Measurements from ENCODE around the gene HIVEP3. TPM values are rescaled to one million over a fixed set of nuclear protein-coding genes. Genes with fewer than 3 reads are reported as not detected.

HIVEP3 gene
- total RNA-seq, 1 donor from 2014 or later = 11.6 TPM

DNA sequence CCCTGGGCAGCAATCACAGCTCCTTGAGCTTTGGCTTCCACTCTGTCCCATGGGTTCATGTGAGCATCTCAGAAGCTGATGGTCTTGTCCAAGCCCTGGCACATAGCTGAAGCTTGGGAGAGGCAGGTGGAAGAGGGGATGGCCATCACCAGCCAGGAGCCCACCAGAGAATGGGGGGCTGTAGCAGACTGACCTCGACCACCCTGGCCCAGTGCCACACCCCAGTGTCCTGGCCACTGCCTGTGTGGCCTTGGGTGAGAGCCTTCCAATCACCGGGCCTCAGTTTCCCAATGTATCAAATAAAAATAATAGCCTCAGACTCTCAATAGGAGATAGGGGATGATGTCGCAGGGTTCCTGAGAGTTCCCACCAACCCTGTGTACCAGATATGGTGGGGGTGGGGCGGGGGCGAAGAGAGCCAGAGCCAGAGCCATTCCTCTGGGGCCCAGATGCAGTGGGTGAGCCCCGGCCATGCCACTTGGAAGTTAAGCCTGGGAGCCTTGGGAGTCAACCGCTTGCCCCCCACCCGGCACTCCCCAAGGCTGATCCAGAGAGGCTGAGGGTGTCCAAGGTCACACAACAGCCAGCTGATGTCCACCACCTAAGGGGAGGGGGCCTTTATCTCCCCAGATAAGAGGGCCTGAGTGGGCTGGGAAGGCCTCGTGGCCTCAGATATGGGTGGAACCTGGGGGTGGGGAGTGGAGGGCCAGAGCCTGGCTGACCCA, 424.9 kb downstream of the HIVEP3 start:
- intact Hi-C loops (cut with DNase I) = no loop called here
- Histone ChIP-seq H3K4me3 (no peak overlapping the region), H3K27me3 (ENCODE audit: low read depth) (no peaks in the 10 kb centered on the region), H3K36me3 (no peaks in the 10 kb centered on the region), H3K4me1 (peaks cover 41% of the 10 kb centered on the region), H3K9me3 (no peaks in the 10 kb centered on the region), H3K27ac (no peak overlapping the region)
- TF ChIP-seq, protein P1, sequence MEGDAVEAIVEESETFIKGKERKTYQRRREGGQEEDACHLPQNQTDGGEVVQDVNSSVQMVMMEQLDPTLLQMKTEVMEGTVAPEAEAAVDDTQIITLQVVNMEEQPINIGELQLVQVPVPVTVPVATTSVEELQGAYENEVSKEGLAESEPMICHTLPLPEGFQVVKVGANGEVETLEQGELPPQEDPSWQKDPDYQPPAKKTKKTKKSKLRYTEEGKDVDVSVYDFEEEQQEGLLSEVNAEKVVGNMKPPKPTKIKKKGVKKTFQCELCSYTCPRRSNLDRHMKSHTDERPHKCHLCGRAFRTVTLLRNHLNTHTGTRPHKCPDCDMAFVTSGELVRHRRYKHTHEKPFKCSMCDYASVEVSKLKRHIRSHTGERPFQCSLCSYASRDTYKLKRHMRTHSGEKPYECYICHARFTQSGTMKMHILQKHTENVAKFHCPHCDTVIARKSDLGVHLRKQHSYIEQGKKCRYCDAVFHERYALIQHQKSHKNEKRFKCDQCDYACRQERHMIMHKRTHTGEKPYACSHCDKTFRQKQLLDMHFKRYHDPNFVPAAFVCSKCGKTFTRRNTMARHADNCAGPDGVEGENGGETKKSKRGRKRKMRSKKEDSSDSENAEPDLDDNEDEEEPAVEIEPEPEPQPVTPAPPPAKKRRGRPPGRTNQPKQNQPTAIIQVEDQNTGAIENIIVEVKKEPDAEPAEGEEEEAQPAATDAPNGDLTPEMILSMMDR (IDR thresholded peaks at IDR 0.05) = no peak
- ATAC-seq (no peak), DNase-seq (no peak)

DNA sequence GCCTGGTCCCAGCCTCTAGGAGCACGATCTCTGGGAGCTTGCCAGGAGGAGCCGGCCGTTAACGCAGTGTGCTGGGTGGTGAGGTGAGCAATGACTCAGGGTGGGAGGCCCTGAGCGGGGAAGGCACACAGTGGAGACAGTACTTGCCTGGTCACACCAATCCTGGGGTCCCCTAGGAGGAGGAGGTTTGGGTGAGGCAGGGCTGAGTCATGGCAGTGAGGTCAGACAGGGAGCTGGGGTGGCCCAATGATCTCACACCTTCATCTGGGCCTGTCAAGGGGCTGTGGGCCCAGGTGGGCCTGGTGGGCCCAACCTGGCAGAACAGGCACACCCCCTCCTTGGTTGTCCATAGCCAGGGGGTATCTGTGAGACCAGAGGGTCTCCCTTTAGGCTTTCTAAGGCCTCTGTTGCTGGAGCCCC, 425.6 kb downstream of the HIVEP3 start:
- H3K27ac ChIP-seq = no peak overlapping the region
- ATAC-seq (no peak), DNase-seq (no peak)
- H3K4me3 ChIP-seq = no peak overlapping the region
- H3K27me3 ChIP-seq (ENCODE audit: low read depth) = no peaks in the 10 kb centered on the region
- intact Hi-C loops (cut with DNase I) = no loop called here
- peaks cover 40% of the 10 kb centered on the region for H3K4me1 ChIP-seq
- TF ChIP-seq, protein P1 (IDR thresholded peaks at IDR 0.05) = no peak
- no peaks in the 10 kb centered on the region for H3K36me3 ChIP-seq
- H3K9me3 ChIP-seq = no peaks in the 10 kb centered on the region

DNA sequence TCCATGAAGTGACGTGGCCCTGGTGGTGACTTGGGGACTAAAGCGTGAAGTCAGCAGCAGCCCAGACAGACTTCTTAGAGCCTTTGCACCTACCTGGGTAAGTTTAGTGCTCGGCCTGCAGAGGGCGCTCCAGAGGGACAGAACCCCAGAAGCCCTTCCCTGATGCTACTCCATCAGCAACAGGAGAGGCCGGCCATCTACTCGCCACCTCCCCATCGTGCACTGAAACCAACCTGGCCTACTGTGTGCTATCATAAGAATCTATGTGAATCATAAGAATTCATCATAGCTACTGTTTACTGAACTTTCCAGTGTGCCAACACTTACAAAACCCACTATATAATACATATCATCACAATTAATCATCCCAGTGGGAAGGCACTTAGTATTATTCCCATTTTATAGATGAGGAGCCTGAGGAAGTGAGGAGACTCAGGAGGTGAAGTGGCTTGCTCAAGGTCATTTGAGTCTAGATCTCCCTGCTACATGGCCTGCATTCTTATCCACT, 426.3 kb downstream of the HIVEP3 start:
- DNase-seq (no peak), ATAC-seq (no peak)

DNA sequence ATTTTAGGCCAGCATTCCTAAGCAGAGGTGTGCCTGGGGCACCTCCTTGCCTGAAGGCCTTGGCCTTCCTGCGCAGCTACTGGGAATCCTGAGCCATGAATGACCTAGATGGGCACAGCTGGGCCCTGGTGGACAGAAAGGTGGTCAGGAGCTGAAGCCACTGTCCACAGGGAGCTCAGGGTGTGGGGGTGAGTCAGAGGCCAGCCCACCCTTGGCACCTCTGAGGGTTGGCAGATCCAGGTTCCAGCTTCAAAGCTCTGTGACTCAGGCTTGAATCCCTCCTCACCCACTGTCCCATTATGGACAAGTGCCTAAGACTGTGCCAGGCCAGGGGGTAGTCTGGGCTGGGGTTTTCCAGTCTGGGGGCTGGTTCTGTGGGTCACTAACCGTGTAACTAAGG, 427.8 kb downstream of the HIVEP3 start:
- Histone ChIP-seq H3K36me3 (no peaks in the 10 kb centered on the region), H3K9me3 (no peaks in the 10 kb centered on the region), H3K4me3 (no peak overlapping the region), H3K27ac (no peak overlapping the region), H3K27me3 (ENCODE audit: low read depth) (no peaks in the 10 kb centered on the region), H3K4me1 (peaks cover 33% of the 10 kb centered on the region)
- TF ChIP-seq, protein P1 (IDR thresholded peaks at IDR 0.05) = no peak
- no peak for ATAC-seq
- no peak for DNase-seq
- intact Hi-C loops (cut with DNase I) = no loop called here

More for the DNA sequence above, 426.3 kb downstream of the HIVEP3 start:
- no peak overlapping the region for H3K27ac ChIP-seq
- no peaks in the 10 kb centered on the region for H3K36me3 ChIP-seq
- H3K9me3 ChIP-seq = no peaks in the 10 kb centered on the region
- intact Hi-C loops (cut with DNase I) = no loop called here
- H3K4me1 ChIP-seq = peaks cover 33% of the 10 kb centered on the region
- TF ChIP-seq, protein P1 (IDR thresholded peaks at IDR 0.05) = peak; percentile 38
- H3K4me3 ChIP-seq = no peak overlapping the region
- H3K27me3 ChIP-seq (ENCODE audit: low read depth) = no peaks in the 10 kb centered on the region

DNA sequence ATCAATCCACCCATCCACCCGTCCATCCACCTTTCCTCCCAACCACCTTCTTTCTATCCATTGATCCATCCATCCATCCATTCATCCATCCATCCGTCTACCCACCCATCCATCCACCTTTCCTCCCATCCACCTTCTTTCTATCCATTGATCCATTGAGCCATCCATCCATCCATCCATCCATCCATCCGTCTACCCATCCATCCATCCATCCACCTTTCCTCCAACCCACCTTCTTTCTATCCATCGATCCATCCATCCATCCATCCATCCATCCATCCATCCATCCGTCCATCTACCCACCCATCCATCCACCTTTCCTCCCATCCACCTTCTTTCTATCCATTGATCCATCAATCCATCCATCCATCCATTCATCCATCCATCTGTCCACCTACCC, 429.2 kb downstream of the HIVEP3 start:
- no peak overlapping the region for H3K27ac ChIP-seq
- H3K27me3 ChIP-seq (ENCODE audit: low read depth) = no peaks in the 10 kb centered on the region
- H3K4me1 ChIP-seq = peaks cover 39% of the 10 kb centered on the region
- H3K36me3 ChIP-seq = no peaks in the 10 kb centered on the region
- TF ChIP-seq, protein P1 (IDR thresholded peaks at IDR 0.05) = no peak
- DNase-seq (no peak), ATAC-seq (no peak)
- no peaks in the 10 kb centered on the region for H3K9me3 ChIP-seq
- intact Hi-C loops (cut with DNase I) = no loop called here
- H3K4me3 ChIP-seq = no peak overlapping the region
